ENCODE measurements around the gene TMEM183A.

Gene TMEM183A

DNA sequence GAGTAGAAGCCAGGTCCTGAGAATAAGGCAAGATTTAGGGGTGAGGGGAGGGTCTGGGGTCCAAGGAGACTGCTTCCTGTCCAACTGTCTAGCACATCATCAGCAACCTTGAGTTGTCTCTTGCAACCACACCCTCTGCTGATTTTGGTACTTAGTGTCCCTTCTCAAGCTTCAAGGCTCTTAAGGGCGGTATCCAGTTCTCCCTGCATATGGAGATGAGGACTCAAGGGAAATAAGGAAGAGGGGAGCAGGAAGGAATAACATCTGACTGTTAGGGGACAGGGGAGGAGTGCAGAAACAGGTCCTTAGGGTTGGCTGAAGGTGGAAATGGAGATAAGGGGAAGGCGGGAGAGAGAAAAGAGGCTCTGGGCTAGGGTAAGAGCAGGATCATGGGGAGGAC lies 66.3 kb downstream of the TMEM183A start:
- DNase-seq: no peak
